ENCODE measurements around the gene SLC9A9.

- TF ChIP-seq CTCF (IDR thresholded peaks at IDR 0.05), result no peak
- no peak for TF ChIP-seq POLR2A (IDR thresholded peaks at IDR 0.05; ENCODE audit: low read depth)
- TF ChIP-seq POLR2AphosphoS5 (IDR thresholded peaks at IDR 0.05), result no peak
Observed at GRCh38 chr3:143661677-143662076, 186.6 kb downstream of the SLC9A9 start.

Data from esophagus muscularis mucosa (tissue), 3 donors.